Ishikawa (cell line): ENCODE results near the gene GNAI1.

Experiments
- CEBPB ChIP-seq: IDR thresholded peaks from 2 replicates; pipeline ENCODE4 v1.6.1; 2012
- CREB1 ChIP-seq: IDR thresholded peaks from 2 replicates; pipeline ENCODE4 v1.6.1; 2012; ENCODE audit warnings: low read depth
- EGR1 ChIP-seq: IDR thresholded peaks from 2 replicates; pipeline ENCODE4 v1.6.1; 2012
- EP300 ChIP-seq: IDR thresholded peaks from 2 replicates; pipeline ENCODE4 v1.6.1; 2012; ENCODE audit warnings: borderline replicate concordance
- FOXM1 ChIP-seq: IDR thresholded peaks from 2 replicates; pipeline ENCODE4 v1.6.1; 2012; ENCODE audit warnings: low read depth, borderline replicate concordance
- MAX ChIP-seq: IDR thresholded peaks from 2 replicates; pipeline ENCODE4 v1.6.1; 2012
- NFIC ChIP-seq: IDR thresholded peaks from 2 replicates; pipeline ENCODE4 v1.6.1; 2012
- RAD21 ChIP-seq: IDR thresholded peaks from 2 replicates; pipeline ENCODE4 v1.6.1; 2012; ENCODE audit warnings: low read depth
- REST ChIP-seq: IDR thresholded peaks from 2 replicates; pipeline ENCODE4 v1.6.1; 2012; ENCODE audit warnings: low read depth, mild to moderate bottlenecking
- TAF1 ChIP-seq: IDR thresholded peaks from 2 replicates; pipeline ENCODE4 v1.6.1; 2012; ENCODE audit warnings: low read depth, mild to moderate bottlenecking
- TCF12 ChIP-seq: IDR thresholded peaks from 2 replicates; pipeline ENCODE4 v1.6.1; 2012; ENCODE audit warnings: low read depth
- TEAD4 ChIP-seq: IDR thresholded peaks from 2 replicates; pipeline ENCODE4 v1.6.1; 2012
- USF1 ChIP-seq: IDR thresholded peaks from 2 replicates; pipeline ENCODE4 v1.6.1; 2012
- YY1 ChIP-seq: IDR thresholded peaks from 2 replicates; pipeline ENCODE4 v1.6.1; 2012; ENCODE audit warnings: low read depth
- ZBTB7A ChIP-seq: IDR thresholded peaks from 2 replicates; pipeline ENCODE4 v1.6.1; 2012; ENCODE audit warnings: low read depth

GNAI1 gene

DNA sequence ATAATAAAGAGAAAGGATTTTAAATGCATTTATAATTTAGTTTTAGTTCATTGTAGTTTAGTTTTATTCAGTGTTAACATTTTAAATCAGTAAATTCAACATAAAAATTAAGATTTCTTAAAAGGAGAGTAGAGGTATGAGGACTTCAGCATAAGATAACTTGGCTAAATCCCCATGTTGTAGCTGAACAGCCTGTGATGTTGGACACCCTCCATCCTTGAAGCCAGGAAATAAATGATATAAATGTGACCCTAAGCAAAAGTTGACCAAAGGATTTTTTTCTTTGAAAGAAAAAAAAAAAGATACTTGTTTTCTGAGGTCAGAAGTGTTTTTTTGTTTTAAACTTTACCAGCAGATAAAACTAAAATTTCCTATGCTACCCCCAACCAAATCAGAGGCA lies 48.7 kb downstream of the GNAI1 start:
- no peak for TF ChIP-seq NFIC
- TF ChIP-seq RAD21 = no peak
- TF ChIP-seq EP300 = no peak
- TF ChIP-seq TCF12 = no peak
- no peak for TF ChIP-seq REST
- TF ChIP-seq CREB1 = no peak
- TF ChIP-seq CEBPB = no peak
- TF ChIP-seq TEAD4 = no peak
- TF ChIP-seq EGR1 = no peak
- TF ChIP-seq ZBTB7A = no peak
- no peak for TF ChIP-seq USF1

GRCh38 chr7:80183900-80184685 lies 49.5 kb downstream of the GNAI1 start:
- no peak for TF ChIP-seq FOXM1
- no peak for TF ChIP-seq TAF1
- no peak for TF ChIP-seq NFIC
- no peak for TF ChIP-seq CEBPB
- no peak for TF ChIP-seq USF1
- TF ChIP-seq ZBTB7A = no peak
- TF ChIP-seq YY1 = no peak
- no peak for TF ChIP-seq REST
- no peak for TF ChIP-seq MAX
- TF ChIP-seq TEAD4 = no peak
- TF ChIP-seq TCF12 = no peak
- no peak for TF ChIP-seq EP300

GRCh38 chr7:80184693-80185092 lies 50.1 kb downstream of the GNAI1 start:
- TF ChIP-seq RAD21 = no peak
- TF ChIP-seq EGR1 = no peak

DNA sequence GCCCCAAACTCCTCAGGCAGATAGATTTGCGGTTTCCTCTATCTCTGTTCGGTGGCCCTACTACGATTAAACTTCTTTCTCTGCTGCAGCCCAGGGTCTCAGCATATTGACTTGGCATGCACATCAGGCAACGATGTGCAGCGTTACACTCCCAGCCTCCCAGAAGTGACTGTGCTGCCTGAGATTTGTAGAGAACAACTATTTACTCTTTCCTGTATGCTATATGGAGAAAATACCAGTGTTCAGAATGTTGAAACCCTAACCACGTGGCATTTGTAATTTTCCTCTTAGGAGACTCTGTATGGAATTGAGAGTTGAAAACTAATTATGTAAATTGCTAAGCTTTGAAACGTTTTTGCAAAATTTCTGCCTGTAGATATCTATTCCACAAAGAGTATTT lies 50.9 kb downstream of the GNAI1 start:
- TF ChIP-seq NFIC (no peak), TAF1 (no peak), TCF12 (no peak), ZBTB7A (no peak), REST (no peak), MAX (no peak), TEAD4 (no peak), YY1 (no peak), EP300 (no peak), CREB1 (no peak), CEBPB (no peak)

GRCh38 chr7:80186721-80187120 lies 52.1 kb downstream of the GNAI1 start:
- TF ChIP-seq FOXM1 = no peak
- no peak for TF ChIP-seq YY1
- TF ChIP-seq CEBPB = no peak
- no peak for TF ChIP-seq USF1
